ENCODE results near the gene STPG3. TPM values are rescaled to one million over a fixed set of nuclear protein-coding genes. Genes with fewer than 3 reads are reported as not detected.

Gene STPG3
- total and polyA plus RNA-seq, 9 of the 15 experiments (the other 6 are each of a cell fraction or from before 2014, with no cell fraction given), result not detected

DNA sequence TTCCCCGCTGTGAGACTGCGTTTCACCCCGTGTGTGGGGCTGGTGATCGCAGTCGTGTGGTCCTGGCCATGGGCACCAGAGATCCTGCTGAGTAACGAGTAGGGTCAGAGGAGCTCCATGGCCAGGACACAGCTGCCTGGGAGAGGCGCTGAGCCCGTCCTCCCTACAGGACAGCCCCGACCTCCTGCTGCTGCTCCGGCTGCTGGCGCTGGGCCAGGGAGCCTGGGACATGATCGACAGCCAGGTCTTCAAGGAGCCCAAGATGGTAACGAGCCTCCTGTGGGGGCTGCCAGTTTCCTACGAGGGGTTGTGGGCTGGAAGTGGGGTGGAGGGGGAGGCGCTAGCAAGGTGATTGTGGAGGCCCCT is 15.1 kb downstream of the STPG3 start (continued):
- TF ChIP-seq HMBOX1 (IDR thresholded peaks at IDR 0.05) (no peak), TRIM24 (IDR thresholded peaks at IDR 0.05) (no peak), FOXP1 (CRISPR knock-in tag; IDR thresholded peaks at IDR 0.05) (no peak), ZNF778 (CRISPR knock-in tag; IDR thresholded peaks at IDR 0.05) (no peak), RBFOX2 (IDR thresholded peaks at IDR 0.05; ENCODE audit: low read depth, low read length) (peak; percentile 35; the same call in 1 of the 2 replicates)

DNA sequence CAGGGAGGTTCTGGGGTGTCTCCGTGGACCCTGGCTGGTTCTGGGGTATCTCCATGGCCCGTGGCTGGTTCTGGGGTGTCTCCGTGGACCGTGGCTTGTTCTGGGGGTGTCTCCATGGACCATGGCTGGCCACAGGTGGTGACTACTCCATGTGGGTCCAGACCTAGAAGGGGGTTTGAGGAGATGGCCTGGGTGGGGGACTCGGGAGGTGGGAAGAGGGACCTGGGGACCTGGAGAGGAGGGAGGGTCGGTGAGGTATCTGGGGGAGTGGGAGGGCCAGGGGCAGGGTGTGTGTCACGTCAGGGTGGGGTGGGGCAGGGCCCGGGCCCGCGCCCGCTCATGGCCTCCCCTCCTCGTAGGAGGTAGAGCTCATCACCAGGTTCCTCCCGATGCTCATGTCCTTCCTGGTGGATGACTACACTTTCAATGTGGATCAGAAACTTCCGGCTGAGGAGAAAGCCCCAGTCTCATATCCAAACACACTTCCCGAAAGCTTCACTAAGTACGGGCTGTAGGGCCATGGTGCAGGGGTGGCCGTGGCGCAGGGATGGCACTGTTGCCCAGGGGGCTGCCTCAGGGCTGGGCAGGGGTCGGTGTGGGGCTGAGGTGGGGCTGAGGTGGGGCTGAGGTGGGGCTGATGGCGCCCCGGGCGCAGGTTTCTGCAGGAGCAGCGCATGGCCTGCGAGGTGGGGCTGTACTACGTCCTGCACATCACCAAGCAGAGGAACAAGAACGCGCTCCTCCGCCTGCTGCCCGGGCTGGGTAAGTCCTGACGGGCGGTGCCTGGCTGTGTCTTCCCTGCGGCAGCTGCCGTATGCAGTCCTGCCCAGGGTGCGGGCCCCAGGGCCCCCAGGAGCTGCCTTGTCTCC is 15.7 kb downstream of the STPG3 start:
- H3K4me2 ChIP-seq (ENCODE audit: insufficient read depth, low read length), result no peak overlapping the region
- TF ChIP-seq RFX5 (IDR thresholded peaks at IDR 0.05; ENCODE audit: low read depth, low read length) (no peak), IRF2 (CRISPR knock-in tag; IDR thresholded peaks at IDR 0.05) (no peak), TAF9B (IDR thresholded peaks at IDR 0.05; ENCODE audit: partially characterized antibody) (no peak), GTF2E2 (tag; IDR thresholded peaks at IDR 0.05) (no peak), TSC22D4 (tag; IDR thresholded peaks at IDR 0.05) (no peak), ILK (tag; IDR thresholded peaks at IDR 0.05; ENCODE audit: borderline replicate concordance, low read depth) (no peak), RBM22 (IDR thresholded peaks at IDR 0.05; ENCODE audit: low read depth, low read length, poor library complexity, severe bottlenecking) (peak; percentile 28), NR4A1 (CRISPR knock-in tag; IDR thresholded peaks at IDR 0.05) (no peak), NR4A1 (tag; IDR thresholded peaks at IDR 0.05) (no peak), SIN3A (IDR thresholded peaks at IDR 0.05; ENCODE audit: borderline replicate concordance in 2 of 2, control insufficient read depth in 1 of 2, low read depth in 2 of 2, low read length in 2 of 2) (no peak), ZNF175 (CRISPR knock-in tag; IDR thresholded peaks at IDR 0.05; ENCODE audit: low read depth) (no peak)
- TF ChIP-seq, protein P1, sequence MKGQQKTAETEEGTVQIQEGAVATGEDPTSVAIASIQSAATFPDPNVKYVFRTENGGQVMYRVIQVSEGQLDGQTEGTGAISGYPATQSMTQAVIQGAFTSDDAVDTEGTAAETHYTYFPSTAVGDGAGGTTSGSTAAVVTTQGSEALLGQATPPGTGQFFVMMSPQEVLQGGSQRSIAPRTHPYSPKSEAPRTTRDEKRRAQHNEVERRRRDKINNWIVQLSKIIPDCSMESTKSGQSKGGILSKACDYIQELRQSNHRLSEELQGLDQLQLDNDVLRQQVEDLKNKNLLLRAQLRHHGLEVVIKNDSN (CRISPR knock-in tag; IDR thresholded peaks at IDR 0.05), result no peak
- TF ChIP-seq, protein P2, sequence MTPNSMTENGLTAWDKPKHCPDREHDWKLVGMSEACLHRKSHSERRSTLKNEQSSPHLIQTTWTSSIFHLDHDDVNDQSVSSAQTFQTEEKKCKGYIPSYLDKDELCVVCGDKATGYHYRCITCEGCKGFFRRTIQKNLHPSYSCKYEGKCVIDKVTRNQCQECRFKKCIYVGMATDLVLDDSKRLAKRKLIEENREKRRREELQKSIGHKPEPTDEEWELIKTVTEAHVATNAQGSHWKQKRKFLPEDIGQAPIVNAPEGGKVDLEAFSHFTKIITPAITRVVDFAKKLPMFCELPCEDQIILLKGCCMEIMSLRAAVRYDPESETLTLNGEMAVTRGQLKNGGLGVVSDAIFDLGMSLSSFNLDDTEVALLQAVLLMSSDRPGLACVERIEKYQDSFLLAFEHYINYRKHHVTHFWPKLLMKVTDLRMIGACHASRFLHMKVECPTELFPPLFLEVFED (CRISPR knock-in tag; conservative IDR thresholded peaks at IDR 0.05), result no peak

More for the DNA sequence above, 15.7 kb downstream of the STPG3 start:
- Histone ChIP-seq H3K4me3 (no peak overlapping the region), H2AFZ (ENCODE audit: low read depth, low read length) (no peak overlapping the region), H3K27ac (ENCODE audit: extremely low read depth, low read depth, low read length) (no peak overlapping the region), H3K79me2 (ENCODE audit: control insufficient read depth, insufficient read depth, low read length) (peaks cover 10% of the 10 kb centered on the region; the same call in 2 of the 3 replicates), H4K20me1 (replicated peaks; ENCODE audit: control insufficient read depth, insufficient read depth, low read length) (no peaks in the 10 kb centered on the region), H3K9me3 (replicated peaks; ENCODE audit: control insufficient read depth, insufficient read depth, low read depth, low read length) (no peaks in the 10 kb centered on the region), H3K27me3 (ENCODE audit: control insufficient read depth in 2 of 2, insufficient read depth in 2 of 2, low read length in 2 of 2) (no peaks in the 10 kb centered on the region), H3K4me1 (replicated peaks in 1 of 2; ENCODE audit: control insufficient read depth in 2 of 2, insufficient read depth in 2 of 2, low read length in 2 of 2) (peaks cover 20 to 60% of the 10 kb centered on the region in 2 experiments), H3K9me1 (ENCODE audit: control insufficient read depth, insufficient read depth, low read length) (no peaks in the 10 kb centered on the region), H3K9ac (ENCODE audit: insufficient read depth in 1 of 2, low read depth in 2 of 2, low read length in 2 of 2) (peak overlapping the region in 1 of 2 experiments; percentile 28; a peak in 1 of 4 replicates), H3K36me3 (ENCODE audit: control insufficient read depth, insufficient read depth, low read length) (peaks cover 73% of the 10 kb centered on the region)
- CTCF ChIA-PET (ENCODE audit: low intra/inter-chr PET ratio), result no interaction called here
- ATAC-seq (no peak), DNase-seq (ENCODE audit: extremely low read depth in 1 of 4, low spot score in 3 of 4) (no peak), FAIRE-seq (no peak)
- in situ Hi-C loops (cut with MboI), result no loop called here
- no TSS peak for BruUV-seq (replicated peaks)
- intact Hi-C loops (cut with micrococcal nuclease), result no loop called here
- 92% methylated on average over 20 of the region's 34 CpGs for WGBS (ENCODE audit: insufficient coverage, low coverage, missing lambda C conversion rate)
- POLR2A ChIA-PET, result interaction anchor here (0.5 to 4.2 kb wide), 8 partner anchors 10 to 137 kb away, joined by 3 to 23 read pairs (median 3); partner anchors contain the start of genes NRARP and TOR4A
